Endothelial cell of umbilical vein (primary cell): Measurements from ENCODE around the gene ANGPTL5. TPM values are rescaled to one million over a fixed set of nuclear protein-coding genes. Genes with fewer than 3 reads are reported as not detected.
"Not testable (repeated sequence)": the region's sequence is repeated elsewhere in the genome, so short reads cannot be mapped to it uniquely, and the experiment has no call there.

Source experiments
- Bru-seq: library from RNA; stranded (reverse); fragments of 400-500 nt; gene quantifications from one replicate; lab custom pipeline; 2021; lab: Mats Ljungman, UMichigan
- BruChase-seq, 2 experiments: library from RNA; stranded (reverse); fragments of 400-500 nt; gene quantifications; one replicate each; lab custom pipeline; 2021; lab: Mats Ljungman, UMichigan
- BruUV-seq: library from RNA; stranded (reverse); fragments of 400-500 nt; replicated peaks from 2 replicates; lab custom pipeline; 2021; lab: Mats Ljungman, UMichigan
- CTCF ChIA-PET: fragments of 300-600, 350-600 bp; sonication (Branson Sonifier 250); formaldehyde crosslinking; loops from one replicate; lab custom pipeline; 2021; ENCODE audit warnings: antibody characterized with exemption, inconsistent platforms; lab: Charles Lee
- POLR2A ChIA-PET: fragments of 300-600, 350-600 bp; sonication (Branson Sonifier 250); formaldehyde crosslinking; loops from one replicate; lab custom pipeline; 2021; ENCODE audit warnings: antibody characterized with exemption, inconsistent platforms; lab: Charles Lee
- DNase-seq: peaks from one replicate; pipeline ENCODE4 v3.0.0-alpha.2; 2011; ENCODE audit warnings: low read depth, low spot score
- FAIRE-seq: peaks from 2 replicates; lab custom pipeline; 2011; peaks lifted over from hg19 to GRCh38; lab: Jason Lieb, UNC
- H2AFZ ChIP-seq: 2 replicates; pipeline ENCODE4 v1.6.0; 2012; ENCODE audit warnings: low read depth, low read length, control low read depth, inconsistent platforms
- H3K27ac ChIP-seq: 2 replicates; pipeline ENCODE4 v1.5.1; 2011; ENCODE audit warnings: low read depth, mild to moderate bottlenecking, control low read depth, low read length, moderate library complexity; ENCODE audit not compliant: insufficient read depth
- H3K27me3 ChIP-seq, 2 experiments: 2 replicates each; pipeline versions ENCODE4 v1.6.0 to v1.6.1; 2011; ENCODE audit warnings: low read length in 2 of 2, mixed read lengths in 1 of 2; ENCODE audit not compliant: control insufficient read depth in 2 of 2, insufficient read depth in 2 of 2
- H3K36me3 ChIP-seq, 2 experiments: 2 replicates in 1 of 2; 3 replicates in 1 of 2; pipeline ENCODE4 v1.5.1; 2011; ENCODE audit warnings: low read length in 2 of 2, mild to moderate bottlenecking in 1 of 2, moderate library complexity in 1 of 2; ENCODE audit not compliant: control insufficient read depth in 2 of 2, insufficient read depth in 2 of 2; ENCODE audit errors: extremely low read depth in 1 of 2
- H3K4me1 ChIP-seq: 3 replicates; pipeline ENCODE4 v1.5.1; 2011; ENCODE audit warnings: mild to moderate bottlenecking, low read length; ENCODE audit not compliant: control insufficient read depth, insufficient read depth; ENCODE audit errors: extremely low read depth
- H3K4me2 ChIP-seq: 2 replicates; pipeline ENCODE4 v1.6.1; 2011; ENCODE audit warnings: low read length, control low read depth, mixed read lengths; ENCODE audit not compliant: insufficient read depth
- H3K4me3 ChIP-seq, 3 experiments: fragments of 200-600 bp in 1 of 3; sonication (generic), shearing (Covaris generic) in 1 of 3; replicated peaks in 1 of 3; 2 replicates each; pipeline ENCODE4 v1.5.1; 2011 to 2016; ENCODE audit warnings: control low read depth in 3 of 3, low read length in 3 of 3, mild to moderate bottlenecking in 2 of 3, inconsistent platforms in 1 of 3, low read depth in 1 of 3, moderate library complexity in 1 of 3; ENCODE audit not compliant: insufficient read depth in 1 of 3
- H3K79me2 ChIP-seq: 2 replicates; pipeline ENCODE4 v1.6.0; 2012; ENCODE audit warnings: low read length, inconsistent platforms; ENCODE audit not compliant: control insufficient read depth, insufficient read depth
- H3K9ac ChIP-seq: replicated peaks from 2 replicates; pipeline ENCODE3; 2011; ENCODE audit warnings: low read length, control low read depth; ENCODE audit not compliant: insufficient read depth; ENCODE audit errors: extremely low read depth
- H3K9me1 ChIP-seq: replicated peaks from 3 replicates; pipeline ENCODE4 v1.6.0; 2011; ENCODE audit warnings: mild to moderate bottlenecking, low read length; ENCODE audit not compliant: control insufficient read depth, insufficient read depth; ENCODE audit errors: extremely low read depth
- H3K9me3 ChIP-seq: replicated peaks from 2 replicates; pipeline ENCODE4 v1.5.1; 2012; ENCODE audit warnings: low read length, inconsistent platforms; ENCODE audit not compliant: control insufficient read depth, insufficient read depth
- H4K20me1 ChIP-seq: replicated peaks from 2 replicates; pipeline ENCODE3; 2011; ENCODE audit warnings: mild to moderate bottlenecking, low read length; ENCODE audit not compliant: control insufficient read depth, insufficient read depth; ENCODE audit errors: extremely low read depth
- EZH2 ChIP-seq: IDR thresholded peaks from 2 replicates; pipeline ENCODE4 v1.6.1; 2012; ENCODE audit warnings: borderline replicate concordance, low read depth, mild to moderate bottlenecking, moderate library complexity, low read length, inconsistent platforms; ENCODE audit not compliant: severe bottlenecking
- FOS ChIP-seq: IDR thresholded peaks from 2 replicates; pipeline ENCODE4 v1.6.1; 2011; ENCODE audit warnings: mild to moderate bottlenecking, low read length, moderate library complexity, borderline replicate concordance; ENCODE audit not compliant: insufficient read depth
- GATA2 ChIP-seq: IDR thresholded peaks from 2 replicates; pipeline ENCODE4 v1.7.0; 2011; ENCODE audit warnings: low read depth, mild to moderate bottlenecking, moderate library complexity, mixed read lengths, low read length; ENCODE audit not compliant: insufficient read length, insufficient read depth
- JUN ChIP-seq: IDR thresholded peaks from 2 replicates; pipeline ENCODE4 v1.6.1; 2011; ENCODE audit warnings: borderline replicate concordance, low read depth; ENCODE audit not compliant: insufficient read length, insufficient read depth
- MYC ChIP-seq: IDR thresholded peaks from one replicate; pipeline ENCODE4 v1.6.1; 2011; ENCODE audit warnings: mild to moderate bottlenecking, low read depth, low read length
- POLR2A ChIP-seq: IDR thresholded peaks from 2 replicates; pipeline ENCODE4 v1.6.1; 2012; ENCODE audit warnings: low read depth, mild to moderate bottlenecking, control low read depth, low read length
- POLR2AphosphoS5 ChIP-seq: IDR thresholded peaks from 2 replicates; pipeline ENCODE4 v1.6.1; 2012; ENCODE audit warnings: low read depth, mild to moderate bottlenecking, control low read depth, low read length, moderate library complexity; ENCODE audit not compliant: insufficient read depth
- dilution Hi-C: fragments of 300-500 bp; cut with MboI; formaldehyde crosslinking; loops from one replicate; pipeline ENCODE4 v1.15.0; 2019; ENCODE audit warnings: low sequenced_read_pairs; ENCODE audit not compliant: extremely low pct_ligation_motif_present
- intact Hi-C: fragments of 100-400 bp; cut with micrococcal nuclease; formaldehyde crosslinking; loops from one replicate; pipeline ENCODE4 v1.10.0; 2022
- long read RNA-seq: library from polyadenylated mRNA; stranded (forward); transcript quantifications from one replicate; pipeline ENCODE4 v2.0.0, GENCODE V29; 2021
- polyA minus RNA-seq, 3 experiments: library from RNA; depleted of rRNA, polyadenylated mRNA; stranded (reverse); fragments of >200 nt; gene quantifications; 1 replicate in 1 of 3; 2 replicates in 2 of 3; pipeline ENCODE4 v1.2.3, GENCODE V29; 2011
- polyA plus RNA-seq, 4 experiments: library from polyadenylated mRNA; depleted of rRNA in 3 of 4; stranded (reverse) in 3 of 4; unstranded in 1 of 4; fragments of >200 nt; gene quantifications; 2 replicates each; pipeline versions ENCODE4 v1.2.1 to v1.2.3, GENCODE V29; 2011 to 2012; ENCODE audit warnings: missing spikeins in 1 of 4
- total RNA-seq: library from RNA; stranded (reverse); gene quantifications from 2 replicates; pipeline ENCODE4 v1.2.3, GENCODE V29; 2021
- TF ChIP-seq, protein P1 (sequence below), 2 donors: IDR thresholded peaks; 1 replicate in 1 of 2; 2 replicates in 1 of 2; pipeline ENCODE4 v1.5.1; 2011; ENCODE audit warnings: low read length in 2 of 2, mild to moderate bottlenecking in 2 of 2, moderate library complexity in 2 of 2, control low read depth in 1 of 2, inconsistent platforms in 1 of 2, low read depth in 1 of 2; ENCODE audit not compliant: insufficient read depth in 1 of 2; ENCODE audit errors: extremely low read depth in 1 of 2
- TF ChIP-seq, protein P2 (sequence below): IDR thresholded peaks from 2 replicates; pipeline ENCODE4 v1.6.1; 2011; ENCODE audit not compliant: insufficient read depth, insufficient read length

Gene ANGPTL5
- total RNA-seq, result not detected in 2 replicates
- polyA plus RNA-seq, result 0.03 and 0.12 TPM in 2 replicates
- polyA plus RNA-seq (2011; cell fraction: cytosol; rRNA removed), result 0.12 and 0.18 TPM in 2 replicates
- 0.07 and 0.22 TPM in 2 replicates for polyA plus RNA-seq (2011; cell fraction: nucleus; rRNA removed)
- 0.07 and 0.14 TPM in 2 replicates for polyA plus RNA-seq (2012)
- polyA minus RNA-seq, result not detected in 2 replicates
- polyA minus RNA-seq (2011; cell fraction: cytosol; rRNA and poly(A)+ RNA removed), result not detected
- polyA minus RNA-seq (2011; cell fraction: nucleus; rRNA and poly(A)+ RNA removed), result not detected in 2 replicates
- Bru-seq, nascent RNA, result percentile 38 among the genes with signal in this experiment
- BruChase-seq, experiment 1, labeled RNA remaining after a 6-hour chase, result percentile 27 among the genes with signal in this experiment
- percentile 33 among the genes with signal in this experiment for BruChase-seq, experiment 2, labeled RNA remaining after a 2-hour chase
- long read RNA-seq, partial matches to known transcripts, result 1 of 9 reads
- long read RNA-seq, other reads (novel, unspliced or antisense), result 8 of 9 reads

DNA sequence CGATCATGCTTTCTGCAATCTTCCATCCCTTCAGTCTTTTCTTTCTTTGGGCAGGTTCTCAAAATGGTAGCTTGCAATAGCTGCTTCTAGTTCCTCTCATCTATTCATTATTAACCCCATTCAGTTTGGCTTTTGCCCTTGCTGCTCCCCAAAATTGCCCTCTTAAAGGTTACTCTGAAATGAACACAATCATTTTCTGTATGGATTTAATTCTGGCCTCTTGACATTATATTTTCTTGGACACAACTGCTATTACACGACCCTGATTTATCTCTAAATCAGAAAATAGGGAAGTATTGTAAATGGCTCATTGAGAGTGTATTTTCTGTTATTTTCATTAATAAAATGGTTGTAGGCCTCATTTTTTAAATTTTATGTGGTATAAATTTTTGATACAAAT, at the start of gene ANGPTL5:
Gene ANGPTL5, minus strand, starts transcription at position 101 of the 400 bp plus-strand sequence. CDS start 8,613 bp downstream, outside the sequence.
- dilution Hi-C loops, result no loop called here
- no peak for TF ChIP-seq POLR2A
- no peak for TF ChIP-seq EZH2
- no peak for TF ChIP-seq FOS
- no peak for TF ChIP-seq MYC
- TF ChIP-seq, protein P1, sequence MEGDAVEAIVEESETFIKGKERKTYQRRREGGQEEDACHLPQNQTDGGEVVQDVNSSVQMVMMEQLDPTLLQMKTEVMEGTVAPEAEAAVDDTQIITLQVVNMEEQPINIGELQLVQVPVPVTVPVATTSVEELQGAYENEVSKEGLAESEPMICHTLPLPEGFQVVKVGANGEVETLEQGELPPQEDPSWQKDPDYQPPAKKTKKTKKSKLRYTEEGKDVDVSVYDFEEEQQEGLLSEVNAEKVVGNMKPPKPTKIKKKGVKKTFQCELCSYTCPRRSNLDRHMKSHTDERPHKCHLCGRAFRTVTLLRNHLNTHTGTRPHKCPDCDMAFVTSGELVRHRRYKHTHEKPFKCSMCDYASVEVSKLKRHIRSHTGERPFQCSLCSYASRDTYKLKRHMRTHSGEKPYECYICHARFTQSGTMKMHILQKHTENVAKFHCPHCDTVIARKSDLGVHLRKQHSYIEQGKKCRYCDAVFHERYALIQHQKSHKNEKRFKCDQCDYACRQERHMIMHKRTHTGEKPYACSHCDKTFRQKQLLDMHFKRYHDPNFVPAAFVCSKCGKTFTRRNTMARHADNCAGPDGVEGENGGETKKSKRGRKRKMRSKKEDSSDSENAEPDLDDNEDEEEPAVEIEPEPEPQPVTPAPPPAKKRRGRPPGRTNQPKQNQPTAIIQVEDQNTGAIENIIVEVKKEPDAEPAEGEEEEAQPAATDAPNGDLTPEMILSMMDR (IDR thresholded peaks at IDR 0.05; ENCODE audit: extremely low read depth in 1 of 2, insufficient read depth in 1 of 2, low read depth in 1 of 2, low read length in 2 of 2), result no peak
- TF ChIP-seq POLR2AphosphoS5, result no peak
- TF ChIP-seq, protein P2, sequence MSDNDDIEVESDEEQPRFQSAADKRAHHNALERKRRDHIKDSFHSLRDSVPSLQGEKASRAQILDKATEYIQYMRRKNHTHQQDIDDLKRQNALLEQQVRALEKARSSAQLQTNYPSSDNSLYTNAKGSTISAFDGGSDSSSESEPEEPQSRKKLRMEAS, result no peak
- TF ChIP-seq JUN, result no peak
- TF ChIP-seq GATA2, result no peak
- Histone ChIP-seq H3K4me3 (peak within 1 kb of the TSS; percentile 8 to 81 (median 73)), H4K20me1 (no peaks in the 10 kb centered on the region), H2AFZ (peak within 1 kb of the TSS; percentile 45), H3K27ac (peak within 1 kb of the TSS; percentile 100), H3K36me3 (no peaks in the 10 kb centered on the region), H3K27me3 (no peaks in the 10 kb centered on the region), H3K4me1 (peaks cover 41% of the 10 kb centered on the region), H3K79me2 (peaks cover 2% of the 10 kb centered on the region), H3K9me1 (no peaks in the 10 kb centered on the region), H3K9ac (peak within 1 kb of the TSS; percentile 89), H3K9me3 (no peaks in the 10 kb centered on the region), H3K4me2 (peak within 1 kb of the TSS; percentile 94)
- intact Hi-C loops, result loop anchor here (10.0 kb wide), 1 partner anchor 848 kb away; no protein-coding TSS in a partner anchor
- POLR2A ChIA-PET, result no interaction called here
- no TSS peak for BruUV-seq
- FAIRE-seq, result no peak
- CTCF ChIA-PET, result interaction anchor here (1.0 to 4.5 kb wide), 2 partner anchors 56 to 91 kb away, joined by 4 to 51 read pairs; no protein-coding TSS in a partner anchor
- no peak for DNase-seq

DNA sequence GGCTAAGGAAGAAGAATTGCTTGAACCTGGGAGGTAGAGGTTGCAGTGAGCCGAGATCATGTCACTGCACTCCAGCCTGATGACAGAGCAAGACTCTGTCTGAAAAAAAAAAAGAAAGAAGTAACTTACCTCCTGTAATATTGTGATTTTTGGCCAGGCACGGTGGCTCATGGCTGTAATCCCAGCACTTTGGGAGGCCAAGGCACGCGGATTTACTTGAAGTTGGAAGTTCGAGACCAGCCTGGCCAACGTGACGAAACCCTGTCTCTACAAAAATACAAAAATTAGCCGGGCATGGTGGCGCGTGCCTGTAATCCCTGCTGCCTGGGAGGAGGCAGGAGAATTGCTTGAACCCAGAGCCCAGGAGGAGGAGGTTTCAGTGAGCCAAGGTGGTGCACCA, 47.9 kb upstream of the ANGPTL5 start:
- dilution Hi-C loops, result not testable (repeated sequence)

More for the DNA sequence above, 47.9 kb upstream of the ANGPTL5 start:
- H3K9ac ChIP-seq, H3K4me1 ChIP-seq, intact Hi-C loops, H3K79me2 ChIP-seq, CTCF ChIA-PET, H3K4me3 ChIP-seq, H3K27ac ChIP-seq, DNase-seq, H3K9me3 ChIP-seq, H3K4me2 ChIP-seq, H3K27me3 ChIP-seq, POLR2A ChIA-PET, H3K9me1 ChIP-seq, H4K20me1 ChIP-seq, H2AFZ ChIP-seq, H3K36me3 ChIP-seq, FAIRE-seq, BruUV-seq: not testable (repeated sequence)
